HG02852 (cell line): ENCODE data around the gene WNT1.

Experiments
- ATAC-seq: cut with Tn5 transposase; IDR thresholded peaks from one replicate; pipeline ENCODE4 v1.9.1; 2021; ENCODE audit warnings: mild to moderate bottlenecking, moderate library complexity; ENCODE audit not compliant: unreplicated experiment

Gene WNT1

DNA sequence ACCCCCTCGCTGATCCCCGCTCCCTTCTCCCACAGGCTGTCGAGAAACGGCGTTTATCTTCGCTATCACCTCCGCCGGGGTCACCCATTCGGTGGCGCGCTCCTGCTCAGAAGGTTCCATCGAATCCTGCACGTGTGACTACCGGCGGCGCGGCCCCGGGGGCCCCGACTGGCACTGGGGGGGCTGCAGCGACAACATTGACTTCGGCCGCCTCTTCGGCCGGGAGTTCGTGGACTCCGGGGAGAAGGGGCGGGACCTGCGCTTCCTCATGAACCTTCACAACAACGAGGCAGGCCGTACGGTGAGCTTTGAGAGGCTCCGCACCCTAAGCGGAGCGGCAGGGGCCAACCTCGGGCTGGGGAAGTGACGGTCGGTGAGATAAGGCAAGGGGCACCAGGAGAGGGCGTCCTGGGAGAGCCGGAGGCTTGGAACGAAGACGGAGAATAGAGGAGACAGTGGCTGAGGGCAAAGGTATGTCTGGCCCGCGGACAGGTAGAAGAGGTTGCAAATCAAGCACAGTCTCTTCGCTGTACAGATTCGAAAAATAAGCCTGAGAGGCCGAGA, 2.3 kb downstream of the WNT1 start:
- no peak for ATAC-seq

DNA sequence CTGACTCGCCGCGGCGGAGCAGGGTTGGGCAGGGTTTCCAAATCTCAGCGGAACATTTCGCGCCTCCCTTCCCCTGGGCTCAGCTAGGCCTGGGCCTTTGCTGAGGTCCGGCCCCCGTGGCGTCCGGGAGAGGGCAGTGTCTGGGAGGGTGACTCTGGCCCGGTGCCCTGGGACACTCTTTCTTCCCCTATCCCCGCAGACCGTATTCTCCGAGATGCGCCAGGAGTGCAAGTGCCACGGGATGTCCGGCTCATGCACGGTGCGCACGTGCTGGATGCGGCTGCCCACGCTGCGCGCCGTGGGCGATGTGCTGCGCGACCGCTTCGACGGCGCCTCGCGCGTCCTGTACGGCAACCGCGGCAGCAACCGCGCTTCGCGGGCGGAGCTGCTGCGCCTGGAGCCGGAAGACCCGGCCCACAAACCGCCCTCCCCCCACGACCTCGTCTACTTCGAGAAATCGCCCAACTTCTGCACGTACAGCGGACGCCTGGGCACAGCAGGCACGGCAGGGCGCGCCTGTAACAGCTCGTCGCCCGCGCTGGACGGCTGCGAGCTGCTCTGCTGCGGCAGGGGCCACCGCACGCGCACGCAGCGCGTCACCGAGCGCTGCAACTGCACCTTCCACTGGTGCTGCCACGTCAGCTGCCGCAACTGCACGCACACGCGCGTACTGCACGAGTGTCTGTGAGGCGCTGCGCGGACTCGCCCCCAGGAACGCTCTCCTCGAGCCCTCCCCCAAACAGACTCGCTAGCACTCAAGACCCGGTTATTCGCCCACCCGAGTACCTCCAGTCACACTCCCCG, 3.0 kb downstream of the WNT1 start:
- no peak for ATAC-seq

DNA sequence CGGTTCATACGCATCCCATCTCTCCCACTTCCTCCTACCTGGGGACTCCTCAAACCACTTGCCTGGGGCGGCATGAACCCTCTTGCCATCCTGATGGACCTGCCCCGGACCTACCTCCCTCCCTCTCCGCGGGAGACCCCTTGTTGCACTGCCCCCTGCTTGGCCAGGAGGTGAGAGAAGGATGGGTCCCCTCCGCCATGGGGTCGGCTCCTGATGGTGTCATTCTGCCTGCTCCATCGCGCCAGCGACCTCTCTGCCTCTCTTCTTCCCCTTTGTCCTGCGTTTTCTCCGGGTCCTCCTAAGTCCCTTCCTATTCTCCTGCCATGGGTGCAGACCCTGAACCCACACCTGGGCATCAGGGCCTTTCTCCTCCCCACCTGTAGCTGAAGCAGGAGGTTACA, 3.6 kb downstream of the WNT1 start:
- ATAC-seq: no peak

DNA sequence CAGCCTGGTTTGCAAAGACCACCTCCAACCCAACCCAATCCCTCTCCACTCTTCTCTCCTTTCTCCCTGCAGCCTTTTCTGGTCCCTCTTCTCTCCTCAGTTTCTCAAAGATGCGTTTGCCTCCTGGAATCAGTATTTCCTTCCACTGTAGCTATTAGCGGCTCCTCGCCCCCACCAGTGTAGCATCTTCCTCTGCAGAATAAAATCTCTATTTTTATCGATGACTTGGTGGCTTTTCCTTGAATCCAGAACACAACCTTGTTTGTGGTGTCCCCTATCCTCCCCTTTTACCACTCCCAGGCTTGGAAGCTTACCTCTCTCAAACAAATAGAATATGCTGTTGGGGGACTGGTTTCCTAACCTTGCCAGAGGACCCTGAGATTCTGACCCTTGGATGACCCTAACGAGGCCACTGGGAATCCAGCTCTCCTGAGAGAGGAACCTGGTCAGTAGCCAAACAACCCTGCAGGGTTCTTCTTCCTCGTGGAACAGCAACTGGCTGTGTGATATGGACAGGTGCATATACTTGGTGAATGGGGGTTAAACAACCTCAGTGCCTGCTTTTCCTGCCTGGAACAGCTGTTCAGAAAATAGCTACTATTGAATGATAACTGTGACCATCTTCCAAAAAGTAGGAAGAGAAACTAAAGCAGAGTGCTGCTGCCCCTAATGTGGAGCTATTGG, 4.4 kb downstream of the WNT1 start:
- no peak for ATAC-seq

DNA sequence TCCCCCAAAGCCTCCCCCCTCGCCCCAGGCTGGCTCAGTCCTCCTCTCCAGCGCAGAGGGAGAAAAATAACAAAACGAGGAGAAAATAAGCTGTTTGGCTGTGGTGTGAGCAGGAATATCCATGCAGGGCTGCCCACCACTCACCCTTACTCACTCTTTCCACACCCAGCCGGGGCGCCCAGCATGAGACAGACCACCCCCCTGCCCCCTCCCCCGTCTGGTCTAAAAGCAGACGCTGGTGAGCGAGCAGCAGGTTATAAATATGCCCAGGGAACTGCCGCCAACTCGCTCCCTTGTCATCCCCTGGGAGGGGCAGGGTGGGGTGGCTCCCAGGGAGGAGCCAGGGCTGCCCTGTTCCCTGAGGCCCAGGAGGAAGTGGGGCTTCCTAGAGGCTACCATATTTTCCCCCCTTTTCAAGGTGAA, 7.4 kb downstream of the WNT1 start:
- ATAC-seq: no peak

DNA sequence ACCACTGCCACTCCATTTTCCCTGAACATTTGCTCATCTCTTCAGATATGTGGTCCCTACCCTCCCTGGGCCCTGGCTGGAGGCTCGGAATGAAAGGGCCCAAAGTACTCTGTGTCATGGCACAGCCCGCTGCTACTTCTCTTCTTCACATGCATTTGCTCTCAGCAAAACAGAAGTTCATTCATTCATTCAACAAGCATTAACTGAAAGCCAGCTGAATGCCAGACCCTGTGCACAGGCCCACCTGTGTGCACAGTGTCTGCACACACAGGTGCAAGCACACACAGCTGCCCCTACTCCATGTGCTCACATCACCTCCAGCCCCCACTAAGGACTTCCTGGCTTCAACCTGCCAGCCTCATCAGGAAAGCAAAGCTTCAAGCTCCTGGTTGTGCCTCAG, 7.8 kb downstream of the WNT1 start:
- no peak for ATAC-seq

DNA sequence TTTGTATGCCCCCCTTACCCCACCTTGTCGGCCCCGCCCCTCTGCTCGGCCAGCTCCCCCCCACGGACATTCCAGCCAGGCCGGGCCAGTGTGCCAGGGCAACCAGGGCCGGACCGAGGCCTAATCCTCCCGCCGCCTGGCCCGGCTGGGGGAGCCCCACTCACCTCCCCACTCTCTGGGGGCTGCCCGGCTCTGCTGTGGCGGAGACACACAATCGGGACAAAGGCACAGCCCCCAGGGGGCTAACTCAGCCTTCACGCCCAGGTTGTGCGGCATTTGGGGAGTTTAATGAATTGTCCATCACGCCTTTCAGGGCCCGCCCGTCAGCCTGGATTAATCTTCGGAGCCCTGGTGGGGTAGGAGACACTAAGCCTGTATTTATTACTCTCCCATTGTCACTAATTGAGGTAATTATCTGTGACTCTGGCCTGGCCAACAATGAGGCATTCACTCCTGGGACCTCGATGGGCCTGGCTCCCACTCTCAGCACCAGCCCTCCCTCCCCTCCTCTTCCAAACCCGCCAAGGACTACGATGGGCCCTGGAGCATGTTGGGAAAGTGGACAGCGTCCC, 8.7 kb downstream of the WNT1 start:
- no peak for ATAC-seq

DNA sequence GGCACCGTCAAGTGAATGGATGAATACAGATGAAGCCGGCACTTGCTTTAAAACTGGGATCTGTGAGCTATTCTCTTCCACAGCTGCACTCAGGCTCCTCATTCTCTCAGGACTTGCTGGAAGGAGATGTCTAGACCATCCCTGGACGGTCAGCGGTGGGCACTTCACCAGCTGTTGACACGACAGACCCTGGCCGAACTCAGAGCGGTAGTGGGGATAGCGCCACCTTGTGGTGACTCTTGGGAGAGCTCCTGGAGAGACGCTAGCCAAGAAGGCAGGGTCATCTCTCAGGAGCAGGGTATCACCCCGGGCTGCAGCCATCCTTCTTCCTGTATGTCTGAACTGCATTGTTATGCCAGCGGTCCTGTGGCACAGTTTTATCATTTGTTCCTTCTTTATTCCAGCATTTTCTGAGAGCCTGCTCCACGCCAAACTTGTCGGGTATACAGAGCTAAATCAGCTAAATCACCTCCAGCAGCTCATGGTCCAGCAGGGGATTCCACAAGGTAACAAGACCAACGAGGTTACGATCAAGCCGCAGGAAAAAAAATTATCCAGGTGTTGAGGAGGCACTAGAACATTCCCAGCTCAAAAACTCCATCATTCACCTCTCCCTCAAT, 10.0 kb downstream of the WNT1 start:
- no peak for ATAC-seq

DNA sequence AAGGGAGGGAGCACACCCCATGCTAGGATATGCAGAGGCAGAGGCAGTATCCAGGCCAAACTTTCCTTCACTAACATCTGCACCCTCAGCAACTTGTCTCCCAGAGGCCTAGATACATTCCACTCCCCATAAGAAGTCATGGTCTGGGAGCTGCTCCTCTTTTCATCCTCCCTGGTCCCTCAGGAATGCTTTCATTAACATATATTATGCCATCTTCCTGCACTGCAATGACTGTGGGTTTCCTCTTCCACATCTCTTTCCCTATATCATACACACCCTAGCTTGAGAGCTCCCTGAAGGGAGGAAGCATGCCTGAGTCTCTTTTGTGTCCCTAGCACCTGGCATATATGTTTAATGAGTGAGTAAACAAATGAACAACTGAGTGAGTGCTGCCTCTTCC, 12.4 kb downstream of the WNT1 start:
- ATAC-seq: no peak

DNA sequence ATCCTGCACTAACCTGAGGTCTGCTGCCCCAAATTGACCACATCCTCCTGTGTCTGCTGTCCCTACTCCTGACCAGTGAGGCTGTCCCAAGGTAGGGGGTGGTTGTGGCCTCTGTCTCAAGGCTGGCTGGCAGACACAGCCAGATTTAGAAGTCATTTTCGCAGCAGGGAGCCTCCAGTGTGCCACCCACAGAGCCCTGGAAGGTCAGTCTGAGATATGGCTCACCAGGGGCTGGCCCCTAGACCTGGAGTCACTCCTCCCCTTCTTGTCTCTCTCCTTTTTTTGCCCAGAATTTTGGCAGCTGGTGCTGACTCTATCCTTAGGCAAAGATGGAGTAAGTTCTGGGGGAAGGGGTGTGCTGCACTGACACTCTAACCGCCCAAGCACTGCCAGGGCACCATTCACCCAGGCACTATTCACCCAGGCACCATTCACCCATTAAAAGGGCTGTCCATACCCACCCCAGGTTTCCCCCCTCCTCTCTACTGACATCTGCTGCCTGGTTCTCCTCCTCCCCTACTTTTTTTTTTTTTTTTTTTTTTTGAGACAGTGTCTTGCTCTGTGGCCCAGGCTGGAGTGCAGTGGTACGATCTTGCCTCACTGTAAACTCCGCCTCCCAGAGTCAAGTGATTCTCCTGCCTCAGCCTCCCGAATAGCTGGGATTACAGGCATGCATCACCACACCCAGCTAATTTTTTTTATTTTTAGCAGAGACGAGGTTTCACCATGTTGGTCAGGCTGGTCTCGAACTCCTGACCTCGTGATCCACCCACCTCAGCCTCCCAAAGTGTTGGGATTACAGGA, 13.3 kb downstream of the WNT1 start:
- ATAC-seq: no peak

DNA sequence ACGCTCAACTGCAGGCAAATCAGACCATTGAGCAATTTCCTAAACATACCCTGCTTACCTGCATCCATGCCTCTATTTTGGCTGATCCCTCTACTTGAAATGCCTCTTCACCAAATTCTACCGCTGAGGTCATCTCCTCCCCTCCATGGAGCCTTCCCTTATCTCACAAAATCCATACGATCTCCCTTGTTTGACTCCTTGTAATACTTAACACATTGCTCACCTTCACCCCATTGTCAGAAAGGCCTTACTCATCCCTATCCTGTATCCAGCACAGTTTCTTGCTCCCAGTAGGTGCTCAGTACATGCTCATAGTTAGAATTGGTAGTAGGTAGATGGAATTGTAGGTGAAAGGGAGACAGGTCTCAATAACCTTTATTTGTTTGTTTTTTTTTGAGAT, 15.7 kb downstream of the WNT1 start:
- no peak for ATAC-seq

DNA sequence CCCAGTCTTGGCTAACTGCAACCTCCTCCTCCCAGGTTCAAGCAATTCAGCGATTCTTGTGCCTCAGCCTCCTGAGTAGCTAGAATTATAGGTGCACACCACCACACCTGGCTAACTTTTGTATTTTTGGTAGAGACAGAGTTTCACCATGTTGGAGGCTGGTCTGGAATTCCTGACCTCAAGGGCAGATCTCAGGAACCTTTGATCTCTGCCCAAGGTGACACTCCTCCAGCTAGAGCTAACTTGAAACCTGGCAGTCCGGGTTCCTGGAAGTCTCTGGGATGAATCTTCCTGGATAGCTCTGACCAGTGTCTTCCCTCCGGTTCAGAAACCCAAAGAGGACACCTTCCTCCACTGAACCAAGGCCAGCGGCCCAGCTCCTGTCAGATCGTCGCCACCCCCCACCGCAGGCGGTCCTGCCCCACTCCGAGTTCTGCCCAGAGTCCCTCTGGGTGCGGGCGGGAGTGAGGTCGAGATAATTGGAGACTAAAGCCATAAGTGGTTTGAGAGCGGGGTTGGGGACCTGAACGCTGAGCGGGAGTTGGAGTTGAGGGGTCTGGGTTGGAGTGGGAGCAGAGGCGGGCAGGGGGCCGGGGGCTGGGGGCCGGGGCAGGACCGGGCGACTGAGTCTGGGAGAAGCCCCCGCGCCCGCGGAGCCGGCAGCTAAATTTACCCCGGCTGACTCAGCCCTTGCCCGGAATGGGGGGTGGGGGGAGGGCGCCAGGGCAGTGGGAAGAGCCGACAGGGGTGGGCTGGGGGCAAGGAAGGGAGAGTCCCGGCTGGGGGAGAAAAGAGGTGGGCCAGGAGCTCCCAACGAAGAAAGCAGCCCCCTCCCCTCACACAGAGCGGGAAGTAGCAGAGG, 16.3 kb downstream of the WNT1 start:
- no peak for ATAC-seq

DNA sequence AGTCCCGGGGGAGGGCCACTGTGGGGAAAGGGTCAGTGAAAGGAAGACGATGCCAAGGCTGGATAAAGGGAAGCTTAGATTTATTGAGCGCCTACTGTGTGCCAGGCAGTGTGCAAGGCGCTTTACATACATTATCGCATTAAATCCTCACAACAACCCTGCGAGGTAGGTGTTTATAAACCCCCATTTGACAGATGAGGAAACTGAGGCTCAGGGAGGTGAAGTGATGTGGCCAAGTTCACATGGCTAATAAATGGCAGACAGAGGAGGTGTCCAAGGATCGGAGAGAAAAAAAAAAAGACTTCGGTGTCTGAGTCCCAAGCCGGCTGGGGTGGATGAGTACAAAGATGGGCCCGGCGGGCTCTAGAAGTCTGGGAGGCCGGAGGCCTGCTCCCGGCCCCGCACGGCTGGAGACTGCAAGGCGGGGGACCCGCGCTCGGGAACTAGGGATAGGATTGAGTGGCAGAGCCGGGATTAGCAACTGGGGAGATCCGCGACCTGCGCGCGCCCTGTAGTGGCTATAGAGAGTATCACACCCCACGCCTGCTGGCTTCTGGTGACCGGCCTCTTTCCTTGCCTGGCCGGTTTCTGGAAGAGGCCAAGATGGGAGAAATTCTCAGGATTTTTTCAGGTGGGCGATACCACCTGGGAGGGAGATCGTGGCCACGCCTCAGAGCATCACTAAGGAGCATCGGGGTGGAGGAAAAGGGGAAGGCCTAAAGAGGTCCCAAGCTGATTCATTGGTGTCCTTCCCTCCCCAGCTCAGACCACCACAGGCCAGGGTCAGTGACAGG, 17.2 kb downstream of the WNT1 start:
- ATAC-seq: no peak

DNA sequence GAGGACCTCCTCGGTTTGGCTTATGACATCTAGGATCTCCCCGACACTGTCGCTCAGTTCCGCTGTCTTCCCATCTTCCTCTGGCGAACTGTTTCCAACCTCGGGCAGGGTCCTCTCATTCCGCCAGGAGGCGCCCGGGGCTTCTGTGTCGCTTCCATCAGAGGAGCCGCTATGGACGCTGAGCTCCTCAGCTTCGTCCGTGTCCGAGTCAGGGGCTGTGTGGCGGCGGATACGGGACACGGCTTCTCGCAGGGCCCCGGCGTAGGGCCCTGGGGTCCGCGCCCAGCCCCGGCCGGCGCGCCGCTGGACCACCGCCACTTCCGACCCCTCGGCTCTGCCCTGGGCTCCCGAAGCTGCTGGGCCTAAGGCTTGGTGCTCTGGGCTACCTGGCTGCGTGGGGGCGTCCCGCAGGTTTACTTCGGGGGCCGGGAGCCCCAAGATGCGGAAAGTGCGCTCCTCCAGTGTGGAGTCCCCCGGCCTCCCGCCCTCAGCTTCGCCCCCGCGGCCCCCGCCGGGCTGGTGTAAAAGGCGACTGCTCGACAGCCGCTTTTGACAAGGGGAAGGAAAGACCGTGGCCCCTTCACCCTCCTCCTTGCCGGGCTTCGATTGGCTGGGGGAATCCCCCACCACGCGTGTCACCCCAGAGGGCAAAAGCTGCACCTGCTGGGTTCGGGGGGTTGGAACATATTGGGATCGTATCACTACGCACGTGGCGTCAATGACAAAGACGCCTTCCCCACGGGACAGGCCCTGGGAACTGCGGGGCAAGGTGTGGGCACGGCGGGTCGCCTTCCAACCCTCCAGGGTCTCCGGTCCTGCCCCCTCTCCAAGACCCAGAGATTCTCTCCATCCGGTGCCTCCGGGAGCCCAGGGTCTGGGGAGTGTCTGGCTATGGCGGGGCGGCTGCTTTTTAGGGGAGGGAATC, 18.9 kb downstream of the WNT1 start:
- ATAC-seq: no peak

DNA sequence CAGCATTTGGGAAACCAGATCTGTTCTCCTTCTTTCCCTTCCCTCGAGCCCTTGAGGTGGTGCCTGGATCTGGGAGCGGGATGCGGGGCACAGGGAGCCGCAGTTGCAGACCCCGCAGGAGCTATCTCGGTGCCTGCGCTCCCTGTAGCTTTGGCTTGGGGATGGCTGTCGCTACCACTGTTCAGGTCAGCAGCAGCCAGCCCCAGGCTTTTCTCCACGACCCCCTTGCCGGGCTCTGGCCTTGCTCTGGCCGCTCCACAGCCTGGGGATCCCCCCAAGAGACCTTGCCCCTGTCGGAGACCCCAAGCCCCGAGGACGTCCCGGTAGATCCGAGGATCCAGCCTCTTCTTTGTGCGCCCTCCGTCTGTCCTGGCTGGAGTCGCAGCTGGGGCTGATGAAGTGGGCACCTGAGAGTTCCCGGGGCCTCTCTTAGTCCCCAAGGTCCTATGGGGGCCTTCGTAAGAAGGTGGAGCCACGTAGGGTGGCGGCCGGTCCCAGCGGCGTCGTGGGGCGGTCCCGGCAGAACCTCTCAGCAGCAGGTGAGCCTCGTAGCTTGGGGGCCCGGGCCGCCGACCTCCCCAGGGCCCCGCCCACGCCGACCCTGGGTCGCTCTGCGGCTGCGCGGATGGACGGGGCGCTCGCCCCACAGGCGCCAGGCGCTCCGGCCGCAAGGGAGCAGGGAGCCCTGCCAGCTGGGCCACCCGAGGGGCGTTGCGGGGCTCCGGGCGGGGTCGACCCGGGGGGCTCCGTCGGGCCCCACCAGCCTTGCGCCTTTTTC, 19.8 kb downstream of the WNT1 start:
- ATAC-seq: no peak

DNA sequence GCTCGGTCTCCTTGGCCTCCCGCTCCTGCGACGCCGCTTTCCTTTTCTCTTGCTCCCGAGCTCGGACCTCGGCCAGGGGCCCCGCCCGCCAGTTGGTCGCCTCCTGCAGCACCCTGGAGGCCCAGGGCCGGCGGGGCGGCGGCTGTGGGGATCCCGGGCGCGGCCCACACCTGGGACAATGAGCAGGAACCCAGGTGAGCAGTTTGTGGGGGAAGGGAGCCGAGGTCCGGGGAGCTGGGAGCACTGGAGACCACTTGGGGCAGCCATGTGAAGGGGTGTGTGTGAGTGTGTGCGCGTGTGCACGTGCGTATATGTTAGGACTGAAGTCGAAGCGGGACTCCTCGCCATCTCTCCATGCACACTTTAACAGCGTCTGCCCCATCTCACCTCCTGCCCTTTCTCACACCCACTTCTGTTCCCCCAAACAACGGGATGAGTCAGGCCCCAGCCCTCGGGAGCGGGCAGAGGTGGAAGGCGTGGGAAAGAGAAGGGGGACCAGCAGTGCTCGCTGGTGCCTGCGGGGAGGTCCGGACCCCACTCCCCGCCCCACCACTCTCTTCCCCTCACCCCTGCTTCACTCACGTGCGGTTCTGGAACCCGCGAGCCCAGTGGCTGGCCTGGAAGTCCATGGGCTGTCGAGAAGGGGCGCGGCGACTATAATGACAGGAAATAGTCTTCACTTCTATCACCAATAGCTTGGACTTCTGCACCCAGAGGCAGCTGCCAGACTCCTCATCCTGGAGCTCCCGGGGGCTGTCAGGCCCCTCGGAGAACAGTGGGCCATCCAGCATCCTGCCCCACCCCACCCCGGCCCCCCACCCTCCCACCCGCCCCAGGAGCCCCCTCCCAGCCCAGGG, 20.6 kb downstream of the WNT1 start:
- no peak for ATAC-seq
